Body of pancreas (tissue), 4 donors: ENCODE data around the gene MYEOV. TPM values are rescaled to one million over a fixed set of nuclear protein-coding genes. Genes with fewer than 3 reads are reported as not detected.

Source experiments
- ATAC-seq: fragments of 150-250 bp; one replicate; pipeline ENCODE4 v1.9.1; 2016
- DNase-seq, 4 donors: peaks; one replicate each; pipeline ENCODE4 v3.0.0-alpha.2; 2019
- H3K27ac ChIP-seq, 4 donors: fragments of 200-600 bp; sonication (generic); 1 replicate in 3 of 4; 2 replicates in 1 of 4; pipeline versions ENCODE4 v1.5.1 to v1.6.1; 2016 to 2019; ENCODE audit warnings: mild to moderate bottlenecking in 1 of 4, mixed read lengths in 1 of 4, moderate library complexity in 1 of 4
- H3K27me3 ChIP-seq, 2 donors: fragments of 200-600 bp; sonication (generic); one replicate each; pipeline ENCODE4 v1.6.0; 2016; ENCODE audit warnings: mild to moderate bottlenecking in 1 of 2
- H3K36me3 ChIP-seq, 2 donors: fragments of 200-600 bp; sonication (generic); replicated peaks in 1 of 2; 2 replicates each; pipeline ENCODE4 v1.5.1; 2016; ENCODE audit warnings: low read depth in 2 of 2; ENCODE audit not compliant: insufficient read depth in 1 of 2
- H3K4me1 ChIP-seq: fragments of 200-600 bp; sonication (generic); one replicate; pipeline ENCODE4 v1.6.0; 2016
- H3K4me3 ChIP-seq, 2 donors: fragments of 200-600 bp; sonication (generic); 1 replicate in 1 of 2; 2 replicates in 1 of 2; pipeline ENCODE4 v1.5.1; 2016 to 2019
- H3K9me3 ChIP-seq, 3 donors: fragments of 200-600 bp; sonication (generic); 1 replicate in 2 of 3; 2 replicates in 1 of 3; pipeline ENCODE4 v1.5.1; 2016
- POLR2A ChIP-seq, 3 donors: fragments of 450-650 bp; IDR thresholded peaks; one replicate each; pipeline ENCODE4 v1.6.1; 2016; ENCODE audit warnings: antibody characterized with exemption in 3 of 3, mild to moderate bottlenecking in 2 of 3
- WGBS, 2 donors: methylation state at CpG; one replicate each; pipeline ENCODE4 v1.1.5; 2017; 5-methylcytosine and 5-hydroxymethylcytosine counted together
- intact Hi-C: fragments of 100-400 bp; cut with DNase I; formaldehyde crosslinking; loops from one replicate; pipeline ENCODE4 v1.15.1; 2023
- total RNA-seq, 2 donors: library from RNA; depleted of rRNA; stranded (reverse); fragments of >200 nt; gene quantifications; one replicate each; pipeline ENCODE4 v1.1.0, GENCODE V29; 2016
- TF ChIP-seq, protein P1 (sequence below), 7 experiments: fragments of 450-650 bp in 4 of 7; fragments of 200-600 bp in 3 of 7; sonication (generic) in 3 of 7; IDR thresholded peaks; one replicate each; pipeline ENCODE4 v1.5.1; 2016 to 2019; ENCODE audit warnings: antibody characterized with exemption in 7 of 7

Gene MYEOV
- total RNA-seq, 2 donors from 2014 or later, result 2.3 to 7.0 TPM

DNA sequence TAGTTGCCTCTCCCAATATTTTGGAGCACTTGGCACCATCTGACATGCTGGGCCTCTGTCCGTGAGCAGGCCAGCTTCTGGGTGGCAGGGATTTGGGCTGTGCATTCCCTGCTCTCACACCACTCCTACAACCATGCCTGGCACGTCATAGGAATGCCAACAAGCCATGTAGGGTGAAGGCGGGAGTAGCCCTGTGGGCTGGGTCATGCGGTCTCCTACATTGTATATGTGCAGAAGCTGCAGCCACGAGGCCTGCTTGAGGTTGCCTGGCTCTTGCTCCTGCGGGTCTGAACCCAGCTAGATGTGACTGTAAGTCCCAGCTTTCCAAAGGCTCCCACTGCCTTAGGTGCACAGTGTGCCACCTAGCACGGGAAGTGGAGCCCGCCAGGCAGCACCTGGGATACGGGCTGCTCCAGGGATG lies 14.5 kb downstream of the MYEOV start:
- Histone ChIP-seq H3K4me1 (peaks cover 20% of the 10 kb centered on the region), H3K36me3 (no peaks in the 10 kb centered on the region), H3K27ac (no peak overlapping the region), H3K4me3 (no peak overlapping the region), H3K27me3 (no peaks in the 10 kb centered on the region), H3K9me3 (no peaks in the 10 kb centered on the region)
- ATAC-seq, result no peak
- DNase-seq, result no peak
- 87 to 89% methylated on average over 6 to 9 of the region's 9 CpGs for WGBS, 2 donors
- intact Hi-C loops, result no loop called here
- TF ChIP-seq, protein P1, sequence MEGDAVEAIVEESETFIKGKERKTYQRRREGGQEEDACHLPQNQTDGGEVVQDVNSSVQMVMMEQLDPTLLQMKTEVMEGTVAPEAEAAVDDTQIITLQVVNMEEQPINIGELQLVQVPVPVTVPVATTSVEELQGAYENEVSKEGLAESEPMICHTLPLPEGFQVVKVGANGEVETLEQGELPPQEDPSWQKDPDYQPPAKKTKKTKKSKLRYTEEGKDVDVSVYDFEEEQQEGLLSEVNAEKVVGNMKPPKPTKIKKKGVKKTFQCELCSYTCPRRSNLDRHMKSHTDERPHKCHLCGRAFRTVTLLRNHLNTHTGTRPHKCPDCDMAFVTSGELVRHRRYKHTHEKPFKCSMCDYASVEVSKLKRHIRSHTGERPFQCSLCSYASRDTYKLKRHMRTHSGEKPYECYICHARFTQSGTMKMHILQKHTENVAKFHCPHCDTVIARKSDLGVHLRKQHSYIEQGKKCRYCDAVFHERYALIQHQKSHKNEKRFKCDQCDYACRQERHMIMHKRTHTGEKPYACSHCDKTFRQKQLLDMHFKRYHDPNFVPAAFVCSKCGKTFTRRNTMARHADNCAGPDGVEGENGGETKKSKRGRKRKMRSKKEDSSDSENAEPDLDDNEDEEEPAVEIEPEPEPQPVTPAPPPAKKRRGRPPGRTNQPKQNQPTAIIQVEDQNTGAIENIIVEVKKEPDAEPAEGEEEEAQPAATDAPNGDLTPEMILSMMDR (IDR thresholded peaks at IDR 0.05), result no peak
- TF ChIP-seq POLR2A (IDR thresholded peaks at IDR 0.05), result no peak

DNA sequence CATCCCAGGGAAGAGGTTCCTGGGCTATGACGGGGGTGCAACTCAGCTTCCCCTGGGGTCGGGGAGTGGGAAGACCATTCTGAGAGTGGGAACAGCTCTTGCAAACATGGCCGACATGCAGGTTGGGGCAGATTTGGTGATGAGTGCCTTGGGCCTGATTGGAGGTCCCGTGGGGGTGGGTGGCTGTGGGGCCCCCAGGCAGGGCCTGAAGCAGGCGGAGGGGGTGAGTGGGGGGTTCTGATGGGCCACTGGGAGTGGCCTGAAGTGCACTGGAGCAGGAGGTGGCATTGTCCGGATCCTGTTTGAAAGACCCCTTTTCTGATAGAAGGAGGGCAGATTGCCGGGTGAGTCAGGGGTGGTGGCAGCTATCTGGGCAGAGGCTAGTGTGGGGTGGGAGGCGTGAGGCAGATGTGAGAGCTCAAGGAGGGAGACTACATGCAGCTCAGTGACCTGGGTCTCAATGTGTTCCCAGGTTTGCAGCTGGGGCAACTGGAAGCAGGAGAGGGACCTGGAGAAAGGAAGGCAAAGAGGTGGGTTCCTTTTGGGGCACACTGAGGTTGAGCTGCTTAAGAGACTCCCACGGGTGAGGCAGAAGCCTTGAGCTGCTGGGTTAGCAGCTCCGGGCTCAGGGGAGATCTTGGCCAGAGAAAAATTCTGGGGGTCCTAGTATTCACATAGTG lies 15.1 kb downstream of the MYEOV start:
- intact Hi-C loops, result no loop called here
- Histone ChIP-seq H3K36me3 (no peaks in the 10 kb centered on the region), H3K27me3 (no peaks in the 10 kb centered on the region), H3K9me3 (no peaks in the 10 kb centered on the region), H3K27ac (no peak overlapping the region), H3K4me3 (no peak overlapping the region), H3K4me1 (peaks cover 20% of the 10 kb centered on the region)
- ATAC-seq (no peak), DNase-seq (peak in 1 of 4 donors; percentile 8)
- WGBS, 2 donors, result 84 to 88% methylated on average over 9 of the region's 10 CpGs
- no peak for TF ChIP-seq POLR2A (IDR thresholded peaks at IDR 0.05)
- TF ChIP-seq, protein P1 (IDR thresholded peaks at IDR 0.05), result no peak

DNA sequence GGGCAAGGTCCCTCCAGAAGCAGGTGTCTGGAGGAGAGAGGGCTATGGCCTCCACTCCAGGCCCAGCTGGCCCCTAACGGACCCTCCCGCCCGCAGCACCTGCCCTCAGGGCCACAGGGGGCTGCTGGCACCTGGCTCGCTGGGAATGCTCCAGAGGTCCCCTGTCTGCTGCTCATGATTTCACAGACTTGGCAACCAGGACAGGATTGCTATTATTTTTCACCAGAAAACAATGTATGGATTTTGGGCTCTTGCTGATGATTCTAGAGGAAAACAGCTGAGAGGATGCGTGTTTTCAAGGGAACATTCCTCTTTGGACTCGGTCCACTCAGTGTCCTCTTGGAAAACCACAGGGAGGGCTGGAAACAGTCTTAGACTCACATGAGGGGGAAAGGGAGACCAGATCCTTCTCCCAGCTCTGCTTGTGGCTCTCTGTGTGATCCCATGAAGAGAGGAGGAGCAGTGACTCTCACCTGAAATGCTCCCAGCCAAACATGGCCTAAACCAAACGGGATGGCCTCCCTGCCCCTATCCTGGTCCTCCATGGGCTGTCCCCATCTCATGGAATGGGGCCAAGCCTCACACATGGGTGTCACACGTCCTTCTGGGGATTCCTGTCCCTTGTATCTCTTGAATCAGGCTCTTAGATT lies 15.8 kb downstream of the MYEOV start:
- Histone ChIP-seq H3K9me3 (no peaks in the 10 kb centered on the region), H3K36me3 (no peaks in the 10 kb centered on the region), H3K27me3 (no peaks in the 10 kb centered on the region), H3K4me1 (peaks cover 20% of the 10 kb centered on the region), H3K27ac (no peak overlapping the region), H3K4me3 (no peak overlapping the region)
- intact Hi-C loops, result no loop called here
- WGBS, 2 donors, result 74 to 78% methylated on average over 8 of the region's 8 CpGs
- TF ChIP-seq, protein P1 (IDR thresholded peaks at IDR 0.05), result no peak
- no peak for TF ChIP-seq POLR2A (IDR thresholded peaks at IDR 0.05)
- peak in 1 of 4 donors; percentile 3 for DNase-seq
- ATAC-seq, result no peak

DNA sequence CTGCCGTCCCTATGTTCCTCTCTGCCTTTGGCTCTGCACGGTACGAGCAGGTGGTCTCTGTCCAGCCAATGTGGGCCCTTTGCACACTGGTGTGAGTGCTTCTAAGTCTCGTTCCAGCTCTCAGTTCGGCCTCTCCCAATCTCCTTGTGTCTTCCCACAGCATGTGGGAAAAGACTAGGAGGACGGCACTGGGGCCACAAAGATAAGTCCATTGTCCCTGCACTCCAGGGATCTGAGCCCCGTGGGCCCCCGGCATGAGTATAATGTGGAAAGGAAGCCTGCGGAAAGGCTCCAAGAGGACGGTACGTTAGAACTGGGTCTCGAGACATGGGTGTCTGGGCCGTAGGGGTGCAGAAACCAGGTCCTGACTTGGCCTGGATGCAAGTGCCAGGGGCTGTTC lies 16.4 kb downstream of the MYEOV start:
- no peak for DNase-seq
- TF ChIP-seq, protein P1 (IDR thresholded peaks at IDR 0.05), result no peak
- TF ChIP-seq POLR2A (IDR thresholded peaks at IDR 0.05), result no peak
- Histone ChIP-seq H3K27ac (no peak overlapping the region), H3K36me3 (no peaks in the 10 kb centered on the region), H3K27me3 (no peaks in the 10 kb centered on the region), H3K4me1 (peaks cover 20% of the 10 kb centered on the region), H3K4me3 (no peak overlapping the region), H3K9me3 (no peaks in the 10 kb centered on the region)
- 79 to 87% methylated on average over 13 of the region's 13 CpGs for WGBS, 2 donors
- intact Hi-C loops, result no loop called here
- no peak for ATAC-seq
